HG03139 (cell line): ENCODE data around the gene MEIOB.
"Not testable (repeated sequence)": the region's sequence is repeated elsewhere in the genome, so short reads cannot be mapped to it uniquely, and the experiment has no call there.

Experiments
- ATAC-seq: cut with Tn5 transposase; IDR thresholded peaks from one replicate; pipeline ENCODE4 v1.9.1; 2021; ENCODE audit not compliant: unreplicated experiment

The MEIOB gene

GRCh38 chr16:1871974-1872635 is at the start of gene MEIOB:
MEIOB (minus strand) TSS chr16:1872164; CDS start chr16:1868175, 3,989 bp downstream.
- ATAC-seq: no peak

GRCh38 chr16:1920727-1921171 is 48.8 kb upstream of the MEIOB start:
- no peak for ATAC-seq

- not testable (repeated sequence) for ATAC-seq
Measured at GRCh38 chr16:1920122-1920521, 48.2 kb upstream of the MEIOB start.

- ATAC-seq: no peak
Measured at GRCh38 chr16:1919327-1919998, 47.5 kb upstream of the MEIOB start.

- no peak for ATAC-seq
Measured at GRCh38 chr16:1918351-1919326, 46.7 kb upstream of the MEIOB start, which contains the start of gene HS3ST6. HS3ST6 (minus strand) TSS chr16:1918415; CDS start chr16:1918323, 92 bp downstream.

GRCh38 chr16:1917665-1918350 is 45.8 kb upstream of the MEIOB start:
- ATAC-seq: no peak

- no peak for ATAC-seq
Measured at GRCh38 chr16:1917056-1917664, 45.2 kb upstream of the MEIOB start.

GRCh38 chr16:1916640-1916990 is 44.7 kb upstream of the MEIOB start:
- ATAC-seq: no peak

- ATAC-seq: no peak
Measured at GRCh38 chr16:1915732-1916639, 44.0 kb upstream of the MEIOB start.

GRCh38 chr16:1914988-1915387 is 43.0 kb upstream of the MEIOB start:
- ATAC-seq: no peak

- no peak for ATAC-seq
Measured at GRCh38 chr16:1914084-1914608, 42.2 kb upstream of the MEIOB start.

- no peak for ATAC-seq
Measured at GRCh38 chr16:1913327-1914083, 41.5 kb upstream of the MEIOB start.

- no peak for ATAC-seq
Measured at GRCh38 chr16:1912215-1912543, 40.2 kb upstream of the MEIOB start.

GRCh38 chr16:1911467-1912214 is 39.7 kb upstream of the MEIOB start:
- no peak for ATAC-seq

GRCh38 chr16:1909561-1910231 is 37.7 kb upstream of the MEIOB start:
- no peak for ATAC-seq

- ATAC-seq: no peak
Measured at GRCh38 chr16:1908983-1909382, 37.0 kb upstream of the MEIOB start.

GRCh38 chr16:1908184-1908583 is 36.2 kb upstream of the MEIOB start:
- no peak for ATAC-seq
